Prostate gland (tissue), 2 donors: ENCODE data around the gene RMND5B.

Source experiments
- CTCF ChIP-seq, 4 experiments: fragments of 200-600 bp in 2 of 4; fragments of 450-650 bp in 2 of 4; sonication (generic) in 2 of 4; IDR thresholded peaks; 1 replicate in 3 of 4; 2 replicates in 1 of 4; pipeline ENCODE4 v1.5.1; 2016 to 2019; ENCODE audit warnings: antibody characterized with exemption in 4 of 4, mild to moderate bottlenecking in 2 of 4, moderate library complexity in 2 of 4
- POLR2AphosphoS5 ChIP-seq: sonication (generic); formaldehyde crosslinking; IDR thresholded peaks from one replicate; pipeline ENCODE4 v1.6.1; 2017; ENCODE audit warnings: antibody characterized with exemption

- no peak for TF ChIP-seq CTCF (IDR thresholded peaks at IDR 0.05)
- TF ChIP-seq POLR2AphosphoS5: no peak
These were observed 46.9 kb upstream of the RMND5B start for GRCh38 chr5:178083922-178084321.
